Medulla oblongata (tissue), 1 donor: ENCODE data around the gene TRIOBP.
A peak's percentile ranks its signal among the peaks of the same experiment; 100 is the strongest.

Source experiments
- DNase-seq: peaks from one replicate; pipeline ENCODE4 v3.0.0-alpha.2; 2015; ENCODE audit errors: extremely low spot score

TRIOBP gene

DNA sequence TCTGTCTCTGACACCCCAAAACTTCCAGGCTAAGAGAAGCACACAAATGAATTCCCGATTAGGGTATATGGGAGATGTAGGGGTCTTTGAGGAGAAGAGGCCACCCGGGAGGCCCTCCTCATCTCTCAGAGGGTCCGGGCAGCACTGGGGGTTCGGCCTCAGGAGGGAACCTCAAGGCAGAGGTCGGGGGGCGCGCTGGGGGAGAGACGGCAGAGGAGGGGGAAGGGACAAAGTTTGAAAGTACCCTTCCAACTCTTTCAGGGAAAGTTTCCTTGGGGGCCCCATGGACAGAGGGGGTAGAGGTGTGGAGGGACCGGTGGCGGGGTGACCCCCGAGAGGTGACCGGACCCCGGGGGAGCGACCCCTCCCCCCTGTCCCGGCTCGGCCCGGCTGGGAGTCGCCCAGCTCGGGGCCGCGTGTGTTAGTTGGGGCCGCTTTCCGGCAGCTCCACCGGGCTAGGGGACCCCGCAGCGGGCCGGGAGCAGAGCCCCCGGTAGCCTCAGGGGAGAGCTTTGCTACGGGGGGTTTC, 107.6 kb downstream of the TRIOBP start:
- no peak for DNase-seq

DNA sequence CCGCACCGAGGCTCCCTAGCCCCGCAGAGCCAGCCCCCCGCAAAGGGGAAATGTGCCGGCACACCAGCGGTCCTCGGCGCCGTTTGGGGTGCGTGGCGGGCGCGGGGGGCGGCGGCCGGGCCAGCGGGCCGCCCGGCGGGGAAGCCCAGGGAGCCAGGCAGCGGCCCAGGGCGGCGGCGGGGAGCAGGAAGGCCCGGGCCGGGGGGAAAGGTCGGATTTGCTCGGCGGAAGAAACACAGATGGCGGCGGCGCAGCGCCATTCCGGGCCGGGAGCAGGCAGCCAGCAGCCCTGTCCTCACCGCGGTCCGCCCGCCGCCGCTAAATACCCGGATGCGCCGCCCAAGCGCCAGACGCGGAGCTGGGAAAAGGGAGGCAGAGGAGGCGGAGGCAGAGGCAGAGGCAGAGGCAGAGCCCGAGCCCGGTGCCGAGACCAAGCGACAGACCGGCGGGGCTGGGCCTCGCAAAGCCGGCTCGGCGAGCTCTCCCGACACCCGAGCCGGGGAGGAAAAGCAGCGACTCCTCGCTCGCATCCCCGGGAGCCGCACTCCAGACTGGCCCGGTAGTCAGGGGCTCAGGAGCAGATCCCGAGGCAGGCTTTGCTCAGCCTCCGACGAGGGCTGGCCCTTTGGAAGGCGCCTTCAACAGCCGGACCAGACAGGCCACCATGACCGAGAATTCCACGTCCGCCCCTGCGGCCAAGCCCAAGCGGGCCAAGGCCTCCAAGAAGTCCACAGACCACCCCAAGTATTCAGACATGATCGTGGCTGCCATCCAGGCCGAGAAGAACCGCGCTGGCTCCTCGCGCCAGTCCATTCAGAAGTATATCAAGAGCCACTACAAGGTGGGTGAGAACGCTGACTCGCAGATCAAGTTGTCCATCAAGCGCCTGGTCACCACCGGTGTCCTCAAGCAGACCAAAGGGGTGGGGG, 108.3 kb downstream of the TRIOBP start:
- DNase-seq = peak; percentile 77

DNA sequence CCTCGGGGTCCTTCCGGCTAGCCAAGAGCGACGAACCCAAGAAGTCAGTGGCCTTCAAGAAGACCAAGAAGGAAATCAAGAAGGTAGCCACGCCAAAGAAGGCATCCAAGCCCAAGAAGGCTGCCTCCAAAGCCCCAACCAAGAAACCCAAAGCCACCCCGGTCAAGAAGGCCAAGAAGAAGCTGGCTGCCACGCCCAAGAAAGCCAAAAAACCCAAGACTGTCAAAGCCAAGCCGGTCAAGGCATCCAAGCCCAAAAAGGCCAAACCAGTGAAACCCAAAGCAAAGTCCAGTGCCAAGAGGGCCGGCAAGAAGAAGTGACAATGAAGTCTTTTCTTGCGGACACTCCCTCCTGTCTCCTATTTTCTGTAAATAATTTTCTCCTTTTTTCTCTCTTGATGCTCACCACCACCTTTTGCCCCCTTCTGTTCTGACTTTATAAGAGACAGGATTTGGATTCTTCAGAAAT, 109.0 kb downstream of the TRIOBP start:
- DNase-seq = peak; percentile 11

DNA sequence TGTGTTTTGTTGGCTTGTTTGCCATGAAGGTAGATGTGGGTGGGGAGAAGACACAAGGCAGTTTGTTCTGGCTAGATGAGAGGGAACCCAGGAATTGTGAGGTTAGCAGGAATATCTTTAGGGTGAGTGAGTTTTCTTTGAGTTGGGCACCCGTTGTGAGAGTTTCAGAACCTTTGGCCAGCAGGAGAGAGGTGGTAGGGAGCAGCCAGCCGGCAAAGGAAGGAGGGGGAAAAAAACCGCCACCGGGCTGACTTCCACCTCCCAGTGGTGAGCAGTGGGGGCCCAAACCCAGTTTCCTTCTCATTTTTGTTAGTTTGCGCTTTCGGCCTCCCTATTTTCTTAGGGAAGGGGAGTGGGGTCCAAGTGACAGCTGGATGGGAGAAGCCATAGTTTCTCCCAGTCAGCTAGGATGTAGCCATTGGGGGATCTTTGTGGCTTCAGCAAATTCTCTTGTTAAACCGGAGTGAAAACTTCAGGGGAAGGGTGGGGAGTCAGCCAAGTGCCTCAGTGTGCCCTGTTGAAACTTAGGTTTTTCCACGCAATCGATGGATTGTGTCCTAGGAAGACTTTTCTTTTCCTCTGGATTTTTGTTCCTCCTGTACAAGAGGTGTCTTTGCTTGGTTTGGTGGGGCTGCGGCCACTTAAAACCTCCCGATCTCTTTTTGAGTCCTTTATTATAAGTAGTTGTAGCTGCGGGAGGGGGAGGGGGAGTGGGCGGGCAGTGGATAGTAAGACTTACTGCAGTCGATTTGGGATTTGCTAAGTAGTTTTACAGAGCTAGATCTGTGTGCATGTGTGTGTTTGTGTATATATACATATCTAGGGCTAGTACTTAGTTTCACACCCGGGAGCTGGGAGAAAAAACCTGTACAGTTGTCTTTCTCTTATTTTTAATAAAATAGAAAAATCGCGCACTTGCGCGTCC, 109.8 kb downstream of the TRIOBP start:
- peak; percentile 43 for DNase-seq

DNA sequence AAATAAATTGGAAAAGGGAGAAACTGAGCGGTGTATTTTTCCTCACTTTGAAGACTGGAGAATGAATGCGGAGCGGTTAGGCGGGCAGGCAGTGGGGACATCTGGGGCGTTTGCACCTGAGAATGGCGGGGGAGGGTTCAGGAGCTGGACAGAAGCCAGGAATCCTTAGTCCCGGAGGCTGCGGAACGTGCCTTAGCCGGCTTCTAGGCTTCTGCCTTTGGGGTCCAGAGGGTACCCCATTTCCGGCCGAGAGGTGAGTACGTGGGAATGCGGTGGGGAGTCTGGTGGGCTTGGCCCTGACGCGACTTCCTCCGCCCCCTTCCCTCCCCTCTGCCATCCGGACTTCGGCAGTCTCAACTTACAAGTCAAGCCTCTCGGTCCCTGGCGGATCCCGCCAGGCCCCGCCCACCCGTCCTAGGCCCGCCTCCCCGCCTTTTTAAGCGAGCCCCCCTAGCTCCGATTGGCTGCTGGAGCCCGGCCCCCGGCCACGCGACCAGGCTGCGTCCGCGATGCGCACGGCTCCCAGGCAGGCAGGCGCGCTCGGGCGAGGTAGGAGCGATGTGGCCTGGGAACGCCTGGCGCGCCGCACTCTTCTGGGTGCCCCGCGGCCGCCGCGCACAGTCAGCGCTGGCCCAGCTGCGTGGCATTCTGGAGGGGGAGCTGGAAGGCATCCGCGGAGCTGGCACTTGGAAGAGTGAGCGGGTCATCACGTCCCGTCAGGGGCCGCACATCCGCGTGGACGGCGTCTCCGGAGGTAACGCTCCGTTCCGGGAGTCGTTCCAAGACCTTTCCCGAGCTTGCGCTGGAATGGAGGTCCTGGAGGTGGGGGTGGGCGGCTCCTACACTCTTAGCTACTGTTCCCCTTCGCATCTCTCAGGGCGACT, 110.8 kb downstream of the TRIOBP start, which contains the start of gene GCAT:
Gene GCAT, plus strand, starts transcription at position 525 of the 884 bp plus-strand sequence. Its CDS starts 34 bp downstream, at position 559.
- peak; percentile 97 for DNase-seq

DNA sequence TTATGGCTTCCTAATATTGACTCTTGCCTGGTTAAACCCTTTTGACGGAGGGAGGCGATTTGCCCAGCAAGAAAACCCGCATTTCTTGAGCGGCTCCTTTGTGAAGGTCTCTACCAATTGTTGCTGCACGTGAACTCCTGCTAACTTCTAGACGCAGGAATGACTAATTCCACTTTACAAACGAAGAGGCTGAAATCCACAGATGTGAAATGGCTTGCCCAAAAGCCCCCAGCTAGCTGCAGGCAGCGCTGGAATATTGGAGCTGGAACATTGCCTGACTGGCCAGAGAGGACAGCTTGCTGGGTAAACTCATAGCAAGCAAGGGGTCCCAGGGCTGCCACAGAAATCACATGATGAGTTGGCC, 111.4 kb downstream of the TRIOBP start:
- DNase-seq = no peak

DNA sequence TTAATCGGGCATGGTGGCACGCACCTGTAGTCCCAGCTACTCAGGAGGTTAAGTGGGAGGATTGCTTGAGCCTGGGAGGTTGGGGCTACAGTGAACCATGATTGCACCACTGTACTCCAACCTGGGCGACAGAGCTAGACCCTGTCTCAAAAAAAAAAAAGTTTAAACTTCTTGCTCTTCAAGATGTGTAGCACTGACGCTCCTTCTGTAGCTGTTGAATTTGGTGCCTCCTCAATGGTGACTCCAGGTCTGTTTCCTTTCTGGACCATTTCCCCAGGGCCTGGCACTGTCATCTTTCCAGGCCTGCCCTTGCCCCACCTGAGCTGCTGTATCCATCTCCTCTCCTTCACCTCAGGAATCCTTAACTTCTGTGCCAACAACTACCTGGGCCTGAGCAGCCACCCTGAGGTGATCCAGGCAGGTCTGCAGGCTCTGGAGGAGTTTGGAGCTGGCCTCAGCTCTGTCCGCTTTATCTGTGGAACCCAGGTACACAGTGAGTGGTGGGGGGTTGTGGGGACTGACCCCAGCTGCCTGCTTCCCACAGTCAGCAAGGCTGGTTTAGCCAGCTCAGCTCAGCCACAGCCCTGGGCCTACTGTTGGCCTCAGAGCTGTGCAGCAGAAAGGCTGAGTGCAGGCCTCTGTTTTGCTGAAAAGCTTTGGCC, 113.0 kb downstream of the TRIOBP start:
- no peak for DNase-seq

DNA sequence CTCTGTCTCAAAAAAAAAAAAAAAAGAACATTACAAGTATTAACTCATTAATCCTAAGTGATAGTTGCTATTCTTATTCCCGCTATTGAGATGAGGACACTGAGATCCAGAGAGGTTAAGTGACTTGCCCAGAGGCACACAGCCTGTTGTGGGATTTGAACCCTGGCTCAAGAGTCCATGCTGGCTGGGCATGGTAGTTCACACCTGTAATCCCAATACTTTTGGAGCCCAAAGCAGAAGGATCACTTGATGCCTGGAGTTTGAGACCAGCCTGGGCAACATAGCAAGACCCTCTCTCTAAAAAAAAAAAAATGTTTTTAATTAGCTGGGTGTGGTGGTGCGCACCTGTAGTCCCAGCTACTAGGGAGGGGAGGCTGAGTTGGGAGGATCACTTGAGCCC, 115.0 kb downstream of the TRIOBP start:
- DNase-seq = no peak

DNA sequence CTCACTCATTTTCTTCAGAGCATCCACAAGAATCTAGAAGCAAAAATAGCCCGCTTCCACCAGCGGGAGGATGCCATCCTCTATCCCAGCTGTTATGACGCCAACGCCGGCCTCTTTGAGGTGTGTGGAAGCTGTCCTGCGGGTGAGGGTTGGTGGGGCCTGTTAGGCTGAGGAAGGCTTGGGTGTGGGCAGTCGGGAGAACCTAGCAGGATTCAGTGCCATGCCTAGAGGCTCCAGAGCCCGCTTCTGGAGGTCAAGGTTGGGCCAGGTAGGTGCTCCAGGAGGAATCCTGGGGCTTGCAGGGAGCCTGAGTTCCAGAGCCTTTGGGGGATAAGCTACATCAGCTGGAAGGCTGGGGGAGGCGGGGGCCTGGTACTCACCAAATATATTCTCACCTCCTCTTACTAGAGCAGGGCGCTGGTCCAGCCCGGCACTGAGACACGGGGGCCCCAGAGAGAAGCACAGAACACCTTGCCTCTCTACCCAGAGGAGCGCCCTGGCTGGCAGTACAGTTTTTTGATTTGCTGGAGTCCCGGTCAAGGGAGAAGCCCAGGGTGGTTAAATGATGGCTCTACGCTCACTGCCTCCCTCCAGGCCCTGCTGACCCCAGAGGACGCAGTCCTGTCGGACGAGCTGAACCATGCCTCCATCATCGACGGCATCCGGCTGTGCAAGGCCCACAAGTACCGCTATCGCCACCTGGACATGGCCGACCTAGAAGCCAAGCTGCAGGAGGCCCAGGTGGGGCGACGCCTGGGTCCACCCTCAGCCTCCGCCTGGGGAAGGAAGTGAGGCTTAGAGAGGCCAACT, 116.2 kb downstream of the TRIOBP start:
- DNase-seq = no peak

DNA sequence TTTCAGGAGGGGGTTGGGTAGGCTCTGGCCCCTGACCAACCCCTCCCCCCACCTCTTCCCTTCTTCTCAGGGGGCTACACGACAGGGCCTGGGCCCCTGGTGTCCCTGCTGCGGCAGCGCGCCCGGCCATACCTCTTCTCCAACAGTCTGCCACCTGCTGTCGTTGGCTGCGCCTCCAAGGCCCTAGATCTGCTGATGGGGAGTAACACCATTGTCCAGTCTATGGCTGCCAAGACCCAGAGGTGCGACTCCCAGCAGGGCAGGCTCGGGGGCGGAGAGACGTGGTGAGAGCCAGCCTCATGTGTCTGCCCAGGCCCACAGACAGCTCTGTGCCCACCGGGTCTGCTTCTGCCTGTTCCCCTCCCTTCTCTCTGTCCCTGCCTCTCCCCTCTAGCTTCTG, 118.7 kb downstream of the TRIOBP start:
- no peak for DNase-seq

DNA sequence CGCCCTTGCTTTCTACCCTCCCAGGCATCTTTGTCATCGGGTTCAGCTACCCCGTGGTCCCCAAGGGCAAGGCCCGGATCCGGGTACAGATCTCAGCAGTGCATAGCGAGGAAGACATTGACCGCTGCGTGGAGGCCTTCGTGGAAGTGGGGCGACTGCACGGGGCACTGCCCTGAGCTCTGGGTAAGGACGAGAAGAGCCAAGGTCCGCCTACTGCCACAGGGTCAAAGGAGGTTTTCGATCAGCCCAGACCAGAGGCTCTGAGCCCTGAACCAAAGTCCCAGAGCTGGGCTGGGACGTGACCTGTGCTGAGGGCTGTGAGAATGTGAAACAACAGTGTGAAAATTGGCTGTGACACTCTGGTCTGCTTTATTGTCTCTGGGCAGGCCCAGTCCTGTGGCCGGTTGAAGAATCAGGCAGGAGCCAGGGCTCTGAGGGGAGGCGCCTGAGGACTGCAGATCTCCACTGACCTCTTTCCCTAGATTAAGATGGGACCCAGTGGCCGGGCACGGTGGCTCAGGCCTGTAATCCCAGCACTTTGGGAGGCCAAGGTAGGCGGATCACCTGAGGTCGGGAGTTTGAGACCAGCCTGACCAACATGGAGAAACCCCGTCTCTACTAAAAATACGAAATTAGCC, 119.8 kb downstream of the TRIOBP start:
- no peak for DNase-seq

DNA sequence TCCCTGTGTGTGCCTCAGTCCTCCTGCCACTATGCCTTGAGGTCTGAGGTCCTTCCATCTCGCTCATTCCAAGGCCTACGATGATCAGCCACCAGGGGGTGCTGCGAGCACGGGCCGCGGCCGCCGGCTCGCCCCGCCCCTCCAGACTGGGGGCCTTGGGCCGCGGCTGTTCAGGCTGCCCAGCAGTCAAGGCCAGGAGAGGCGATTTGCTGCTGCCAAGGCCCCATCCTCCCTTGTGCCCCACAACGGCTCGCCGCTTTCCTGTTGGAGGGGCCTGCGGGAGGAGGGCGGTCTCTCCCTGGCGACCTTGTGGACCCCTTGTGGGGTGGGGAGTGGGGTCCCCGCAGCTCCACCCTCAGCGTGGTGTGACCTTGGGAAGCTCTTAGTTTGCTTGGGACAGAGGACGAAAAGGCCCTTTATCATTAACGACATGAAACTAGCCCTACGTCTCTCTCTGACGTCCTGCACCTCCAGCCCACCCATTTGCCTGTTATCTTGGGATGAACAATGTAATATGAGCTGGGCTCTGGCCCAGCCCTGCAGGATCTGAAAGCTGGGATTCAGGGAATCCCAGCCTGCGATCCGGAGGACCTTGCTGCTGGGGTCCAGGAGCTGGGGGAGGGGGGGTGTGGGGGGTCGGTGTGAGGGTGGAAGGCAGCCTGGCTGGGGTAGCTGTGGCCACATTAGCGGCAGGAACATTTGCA, 121.0 kb downstream of the TRIOBP start:
- DNase-seq = peak; percentile 92

DNA sequence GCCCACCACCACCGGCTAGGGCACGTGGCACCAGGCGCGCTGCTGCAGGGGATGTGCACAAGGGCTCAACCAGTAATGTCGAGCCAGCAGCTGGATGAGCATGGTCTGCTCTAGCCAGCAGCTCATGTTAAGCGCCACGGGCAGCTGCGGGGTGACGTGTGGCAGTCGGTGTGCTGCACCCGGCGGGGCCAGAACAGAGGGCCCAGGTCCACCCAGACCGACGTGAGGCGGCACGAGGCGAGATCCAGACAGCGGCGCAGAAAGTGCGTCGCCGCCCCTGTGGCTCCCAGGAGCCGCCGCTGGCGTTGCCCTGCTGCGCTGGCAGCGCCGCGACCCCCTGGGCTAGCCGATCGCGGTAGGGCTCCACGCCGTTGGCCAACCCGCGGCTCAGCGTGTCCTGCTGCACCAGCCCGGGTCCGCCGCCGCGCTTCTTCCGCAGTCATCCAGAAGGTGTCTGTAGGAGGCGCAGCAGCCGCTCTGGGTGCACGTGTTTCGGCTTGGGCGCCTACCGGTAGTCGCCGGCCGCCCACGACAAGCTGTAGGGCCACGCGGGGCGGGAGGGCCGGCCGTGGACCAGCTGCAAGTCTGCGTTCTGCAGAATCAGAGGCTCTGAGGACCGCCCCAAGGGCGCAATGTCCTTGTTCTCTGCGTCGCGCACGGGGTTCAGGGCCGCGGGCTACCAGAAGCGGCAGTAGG, 121.7 kb downstream of the TRIOBP start:
- DNase-seq = peak; percentile 25

DNA sequence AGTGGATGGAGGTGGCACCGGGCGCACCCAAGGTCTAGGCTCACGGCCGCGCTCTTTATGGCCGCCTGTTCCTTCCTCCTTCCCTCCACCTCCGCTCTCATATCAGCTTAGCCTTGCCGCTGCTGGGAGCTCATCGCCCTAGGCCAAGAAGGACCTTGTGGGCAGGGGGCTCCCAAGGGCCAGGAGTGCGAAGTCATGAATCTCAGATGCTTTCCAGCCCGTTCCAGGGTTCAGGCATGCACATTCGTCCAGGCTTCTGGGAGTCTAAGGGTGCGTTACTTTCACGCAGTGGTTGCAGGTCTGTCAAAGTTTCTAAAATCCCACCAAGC, 122.2 kb downstream of the TRIOBP start:
- no peak for DNase-seq

DNA sequence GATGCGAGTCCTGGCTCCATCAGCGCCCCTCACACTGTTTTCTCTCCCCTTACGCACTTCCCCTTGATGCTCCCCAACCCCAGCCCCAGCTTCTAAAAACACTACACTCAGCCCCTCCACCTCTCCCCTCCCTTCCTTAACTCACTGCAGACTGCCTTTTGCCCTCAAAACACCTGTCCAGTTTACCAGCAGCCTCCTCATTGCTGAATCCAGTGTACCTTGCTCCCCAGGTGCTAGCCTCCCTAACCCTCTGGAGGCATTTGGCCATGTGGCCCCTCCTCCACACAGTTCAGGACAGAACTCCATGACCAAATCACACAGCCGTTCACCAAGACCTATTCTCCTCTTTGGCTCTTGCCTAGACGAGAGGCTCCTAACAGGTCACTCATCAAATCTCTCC, 123.5 kb downstream of the TRIOBP start:
- no peak for DNase-seq

DNA sequence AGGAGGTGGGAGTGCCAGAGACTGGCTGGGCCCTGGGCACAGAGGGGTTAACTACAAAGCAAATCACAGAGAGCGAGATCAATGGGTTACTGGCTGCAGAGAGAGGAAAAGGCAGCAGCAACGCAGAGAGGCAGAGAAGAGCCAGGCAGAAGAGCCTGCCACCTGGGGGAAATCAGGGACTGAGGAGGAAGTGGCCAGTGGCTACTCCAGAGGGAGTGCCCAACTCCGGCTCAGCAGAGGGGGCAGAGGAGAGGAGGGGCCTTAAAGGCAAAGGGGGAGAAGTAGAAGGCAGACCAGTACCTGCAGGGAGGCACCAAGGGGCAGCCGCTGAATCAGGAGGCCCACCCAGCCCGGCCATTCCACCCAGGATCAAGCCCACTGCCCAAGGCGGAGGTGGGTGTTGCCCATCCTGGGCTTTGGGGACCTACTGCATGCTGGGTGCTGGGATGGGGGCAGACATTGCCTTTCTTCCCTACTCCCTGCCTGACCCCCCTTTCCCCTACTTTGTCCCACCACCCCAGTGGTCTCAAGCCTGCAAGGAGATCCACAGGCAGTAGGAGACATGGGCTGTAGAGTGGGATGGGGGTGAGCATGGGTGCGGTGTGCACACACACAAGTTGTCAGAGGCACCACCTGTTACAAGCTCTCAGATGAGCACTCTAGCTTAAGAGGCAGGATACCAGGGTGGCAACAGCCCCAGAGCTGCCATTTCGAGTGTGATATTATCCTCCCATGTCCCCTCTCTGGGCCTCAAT, 125.4 kb downstream of the TRIOBP start:
- no peak for DNase-seq
